HepG2 (cell line): ENCODE results near the gene NYNRIN. TPM values are rescaled to one million over a fixed set of nuclear protein-coding genes. Genes with fewer than 3 reads are reported as not detected.

ENCODE experiments used
- ATAC-seq: fragments of 200-7000 bp; cut with Tn5 transposase; 3 replicates; pipeline ENCODE4 v1.9.1; 2020; ENCODE audit warnings: mild to moderate bottlenecking, moderate library complexity
- BruUV-seq: library from RNA; stranded (reverse); fragments of 400-500 nt; replicated peaks from 2 replicates; lab custom pipeline; 2021; lab: Mats Ljungman, UMichigan
- CTCF ChIA-PET: fragments of 300-600 bp; formaldehyde crosslinking; extraction: SDS; loops from one replicate; lab custom pipeline; 2021; ENCODE audit warnings: low total read pairs, inconsistent platforms, low intra/inter-chr PET ratio; lab: Yijun Ruan, JAX
- POLR2A ChIA-PET: fragments of 350-600 bp; sonication (Branson Sonifier 250); formaldehyde crosslinking; loops from one replicate; lab custom pipeline; 2020; ENCODE audit warnings: antibody characterized with exemption, inconsistent platforms; lab: Yijun Ruan, JAX
- DNase-seq: peaks from one replicate; pipeline ENCODE4 v3.0.0-alpha.2; 2015; ENCODE audit warnings: low spot score
- FAIRE-seq: peaks from 3 replicates; lab custom pipeline; 2011; peaks lifted over from hg19 to GRCh38; lab: Jason Lieb, UNC
- H2AFZ ChIP-seq: one replicate; pipeline ENCODE4 v1.6.1; 2011; ENCODE audit warnings: low read length, inconsistent platforms
- H3K27ac ChIP-seq: fragments of 300-600 bp; 3 replicates; pipeline ENCODE4 v1.8.0; 2011; ENCODE audit warnings: mixed run types, mild to moderate bottlenecking, mixed read lengths, low read length, inconsistent platforms; ENCODE audit not compliant: insufficient read depth; ENCODE audit errors: extremely low read length
- H3K27me3 ChIP-seq, 2 experiments: fragments of 200-600 bp in 1 of 2; 2 replicates in 1 of 2; 3 replicates in 1 of 2; pipeline versions ENCODE4 v1.6.0 to v1.8.0; 2011; ENCODE audit warnings: low read length in 2 of 2, mild to moderate bottlenecking in 2 of 2, moderate library complexity in 2 of 2, inconsistent platforms in 1 of 2; ENCODE audit not compliant: insufficient read depth in 2 of 2, control insufficient read depth in 1 of 2
- H3K36me3 ChIP-seq, 2 experiments: fragments of 200-600 bp in 1 of 2; replicated peaks in 1 of 2; 2 replicates in 1 of 2; 3 replicates in 1 of 2; pipeline versions ENCODE4 v1.5.1 to v1.8.0; 2011; ENCODE audit warnings: low read length in 2 of 2, inconsistent platforms in 1 of 2; ENCODE audit not compliant: insufficient read depth in 2 of 2, control insufficient read depth in 1 of 2
- H3K4me1 ChIP-seq: 2 replicates; pipeline ENCODE4 v1.5.1; 2012; ENCODE audit warnings: low read length, inconsistent platforms; ENCODE audit not compliant: insufficient read depth
- H3K4me2 ChIP-seq: 2 replicates; pipeline ENCODE4 v1.6.0; 2011; ENCODE audit warnings: low read depth, low read length, inconsistent platforms
- H3K4me3 ChIP-seq, 3 experiments: fragments of 200-600 bp in 1 of 3; sonication (generic), shearing (Covaris generic) in 1 of 3; replicated peaks in 1 of 3; 2 replicates each; pipeline ENCODE4 v1.5.1; 2011 to 2016; ENCODE audit warnings: low read length in 3 of 3, inconsistent platforms in 2 of 3, low read depth in 2 of 3, mild to moderate bottlenecking in 2 of 3, control low read depth in 1 of 3, mixed read lengths in 1 of 3; ENCODE audit not compliant: insufficient read depth in 1 of 3
- H3K79me2 ChIP-seq: one replicate; pipeline ENCODE4 v1.6.1; 2011; ENCODE audit warnings: low read length, inconsistent platforms; ENCODE audit not compliant: insufficient read depth
- H3K9ac ChIP-seq: 2 replicates; pipeline ENCODE4 v1.6.0; 2011; ENCODE audit warnings: mild to moderate bottlenecking, low read depth, low read length, inconsistent platforms; ENCODE audit not compliant: insufficient read depth
- H3K9me3 ChIP-seq: 2 replicates; pipeline ENCODE4 v1.5.1; 2012; ENCODE audit warnings: mild to moderate bottlenecking, low read length
- H4K20me1 ChIP-seq: 2 replicates; pipeline ENCODE4 v1.6.0; 2011; ENCODE audit warnings: inconsistent platforms, mild to moderate bottlenecking, low read length, moderate library complexity; ENCODE audit not compliant: insufficient read depth
- AKAP8 ChIP-seq: sonication (generic); formaldehyde crosslinking; IDR thresholded peaks from 2 replicates; pipeline ENCODE4 v1.5.1; 2020; ENCODE audit warnings: mild to moderate bottlenecking, missing genetic modification reagents
- HDAC6 ChIP-seq: fragments of 200-600 bp; sonication (generic); IDR thresholded peaks from 2 replicates; pipeline ENCODE4 v1.7.0; 2017; ENCODE audit warnings: mild to moderate bottlenecking, antibody characterized with exemption, low read length, low read depth
- HNF1B ChIP-seq: sonication (generic); formaldehyde crosslinking; IDR thresholded peaks from 2 replicates; pipeline ENCODE4 v1.5.1; 2020; ENCODE audit warnings: mild to moderate bottlenecking, moderate library complexity, missing genetic modification reagents
- KLF12 ChIP-seq: sonication (generic); formaldehyde crosslinking; IDR thresholded peaks from 2 replicates; pipeline ENCODE4 v1.4.0; 2020; ENCODE audit warnings: missing genetic modification reagents, borderline replicate concordance
- MAFK ChIP-seq, 2 experiments: IDR thresholded peaks in 1 of 2; conservative IDR thresholded peaks in 1 of 2; 2 replicates each; pipeline ENCODE4 v1.6.1; 2011; ENCODE audit warnings: improper control_type of control experiment in 2 of 2, low read length in 2 of 2
- PAXIP1 ChIP-seq: sonication (generic); formaldehyde crosslinking; conservative IDR thresholded peaks from 2 replicates; pipeline ENCODE4 v1.4.0; 2020; ENCODE audit warnings: mild to moderate bottlenecking, missing genetic modification reagents, moderate library complexity
- PHF21A ChIP-seq: sonication (generic); formaldehyde crosslinking; IDR thresholded peaks from 2 replicates; pipeline ENCODE4 v1.5.0; 2020; ENCODE audit warnings: mild to moderate bottlenecking, missing genetic modification reagents
- SATB2 ChIP-seq: sonication (generic); formaldehyde crosslinking; IDR thresholded peaks from 2 replicates; pipeline ENCODE4 v1.5.0; 2020; ENCODE audit warnings: missing genetic modification reagents
- SCMH1 ChIP-seq: sonication (generic); formaldehyde crosslinking; IDR thresholded peaks from 2 replicates; pipeline ENCODE4 v1.9.0; 2021; ENCODE audit warnings: missing genetic modification reagents, mild to moderate bottlenecking, borderline replicate concordance
- SMAD9 ChIP-seq: sonication (generic); formaldehyde crosslinking; IDR thresholded peaks from 2 replicates; pipeline ENCODE4 v1.5.1; 2020; ENCODE audit warnings: mild to moderate bottlenecking, missing genetic modification reagents
- SMARCC2 ChIP-seq: fragments of 450-650 bp; IDR thresholded peaks from 2 replicates; pipeline ENCODE4 v1.6.1; 2017; ENCODE audit warnings: antibody characterized with exemption, mild to moderate bottlenecking
- THYN1 ChIP-seq: sonication (generic); formaldehyde crosslinking; IDR thresholded peaks from 2 replicates; pipeline ENCODE4 v1.8.1; 2023; ENCODE audit warnings: low read depth, mild to moderate bottlenecking, moderate library complexity, missing genetic modification reagents, borderline replicate concordance
- ZNF331 ChIP-seq: sonication (generic); formaldehyde crosslinking; IDR thresholded peaks from 2 replicates; pipeline ENCODE4 v1.4.0; 2020; ENCODE audit warnings: missing genetic modification reagents
- ZNF503 ChIP-seq: sonication (generic); formaldehyde crosslinking; IDR thresholded peaks from 2 replicates; pipeline ENCODE4 v1.4.0; 2020; ENCODE audit warnings: missing genetic modification reagents
- ZNF678 ChIP-seq: sonication (generic); formaldehyde crosslinking; IDR thresholded peaks from 2 replicates; pipeline ENCODE4 v1.4.0; 2020; ENCODE audit warnings: mild to moderate bottlenecking, missing genetic modification reagents
- ZNF879 ChIP-seq: sonication (generic); formaldehyde crosslinking; IDR thresholded peaks from 2 replicates; pipeline ENCODE4 v1.8.1; 2023; ENCODE audit warnings: missing genetic modification reagents
- WGBS: methylation state at CpG from one replicate; pipeline ENCODE4 v1.1.6; 2017; ENCODE audit warnings: low lambda C conversion rate; 5-methylcytosine and 5-hydroxymethylcytosine counted together
- in situ Hi-C: cut with HindIII; loops from 2 replicates; pipeline ENCODE4 v1.10.0; 2017; ENCODE audit warnings: low pct_unique_long_range_greater_than_20kb; ENCODE audit not compliant: extremely low pct_ligation_motif_present
- intact Hi-C: fragments of 100-400 bp; cut with micrococcal nuclease; formaldehyde crosslinking; loops from one replicate; pipeline ENCODE4 v1.10.0; 2022; ENCODE audit not compliant: unreplicated experiment
- polyA plus RNA-seq, 8 experiments: library from polyadenylated mRNA; depleted of rRNA in 3 of 8; stranded (reverse) in 7 of 8; unstranded in 1 of 8; fragments of >200 nt; fragmentation: Illumina TruSeq in 4 of 8; extraction: Trizol in 4 of 8; gene quantifications; 2 replicates each; pipeline versions ENCODE4 v1.2.1 to v1.2.3, GENCODE V29; 2011 to 2016; ENCODE audit warnings: low read depth in 4 of 8, missing spikeins in 1 of 8, mixed read lengths in 1 of 8; ENCODE audit not compliant: insufficient read depth in 1 of 8
- total RNA-seq, 5 experiments: library from RNA; depleted of rRNA; stranded (reverse); fragments of >200 nt; fragmentation: Illumina TruSeq; extraction: Trizol; gene quantifications; 2 replicates each; pipeline ENCODE4 v1.2.3, GENCODE V29; 2016; ENCODE audit warnings: low read depth in 1 of 5

Gene NYNRIN
- total and polyA plus RNA-seq, 2 of the 13 experiments (the other 11 are each of a cell fraction or from before 2014, with no cell fraction given): 0.63 to 1.1 TPM

- intact Hi-C loops: loop anchor here (5.0 kb wide), 1 partner anchor 195 kb away; no protein-coding TSS in a partner anchor
- Histone ChIP-seq H2AFZ (peak overlapping the region; percentile 64), H3K9ac (peak overlapping the region; percentile 35; the same call in 1 of the 2 replicates), H3K4me2 (peak overlapping the region; percentile 99), H3K27ac (no peak overlapping the region), H3K4me3 (peak overlapping the region; percentile 71 to 80 (median 74)), H3K79me2 (no peaks in the 10 kb centered on the region), H3K27me3 (peaks cover 20 to 54% of the 10 kb centered on the region in 2 experiments), H3K36me3 (no peaks in the 10 kb centered on the region), H4K20me1 (no peaks in the 10 kb centered on the region), H3K4me1 (peaks cover 26% of the 10 kb centered on the region), H3K9me3 (no peaks in the 10 kb centered on the region)
- in situ Hi-C loops: loop anchor here (5.0 kb wide), 1 partner anchor 65 kb away; no protein-coding TSS in a partner anchor
- peak; percentile 92 for DNase-seq
- peak; percentile 83 for ATAC-seq
- no TSS peak for BruUV-seq
- 1% methylated on average over 40 of the region's 40 CpGs for WGBS
- no peak for FAIRE-seq
- ChIA-PET POLR2A (interaction anchor here (0.8 to 2.3 kb wide), 10 partner anchors 13 to 226 kb away, joined by 3 to 90 read pairs (median 6); partner anchors contain the start of genes CBLN3, CIDEB, EMC9 and KHNYN), CTCF (interaction anchor here (1.9 to 7.9 kb wide), 5 partner anchors 34 to 75 kb away, joined by 4 to 295 read pairs (median 30); partner anchors contain the start of genes ADCY4, CBLN3, KHNYN and SDR39U1)
- TF ChIP-seq ZNF331 (CRISPR knock-in tag) (peak; percentile 7; the same call in 1 of the 2 replicates), ZNF503 (CRISPR knock-in tag) (no peak), HNF1B (CRISPR knock-in tag) (peak; percentile 83), SATB2 (CRISPR knock-in tag) (no peak), ZNF879 (CRISPR knock-in tag) (no peak), PAXIP1 (CRISPR knock-in tag) (peak; percentile 57), MAFK (conservative IDR thresholded peaks at IDR 0.05 in 1 of 2, IDR thresholded peaks at IDR 0.05 in 1 of 2; ENCODE audit: low read length in 2 of 2) (no peak), SMAD9 (CRISPR knock-in tag) (0 out of 2 replicates have a peak, but pooled peaks have one; percentile 17), PHF21A (peak; percentile 50), KLF12 (peak; percentile 64; the same call in 1 of the 2 replicates), AKAP8 (CRISPR knock-in tag) (no peak; the same call in 1 of the 2 replicates), ZNF678 (0 out of 2 replicates have a peak, but pooled peaks have one; percentile 54), SCMH1 (CRISPR knock-in tag) (no peak), HDAC6 (no peak), THYN1 (CRISPR knock-in tag) (0 out of 2 replicates have a peak, but pooled peaks have one; percentile 82), SMARCC2 (no peak)
Observed at GRCh38 chr14:24366721-24367513, 31.9 kb upstream of the NYNRIN start.
